K562 (cell line): Measurements from ENCODE around the gene PLXDC2.

Experiments
- EZH2 ChIP-seq: IDR thresholded peaks from 2 replicates; pipeline ENCODE4 v1.6.1; 2012; ENCODE audit warnings: low read depth, mild to moderate bottlenecking, inconsistent platforms, low read length, borderline replicate concordance
- GTF2E2 ChIP-seq: fragments of 200-800 bp; sonication (Bioruptor generic); IDR thresholded peaks from 2 replicates; pipeline ENCODE4 v1.6.1; 2016; ENCODE audit warnings: missing genetic modification characterization, missing compliant biosample characterization
- MCM5 ChIP-seq: fragments of 450-650 bp; IDR thresholded peaks from 2 replicates; pipeline ENCODE4 v1.6.1; 2016; ENCODE audit warnings: low read depth
- SP1 ChIP-seq: sonication (generic); formaldehyde crosslinking; IDR thresholded peaks from 2 replicates; pipeline ENCODE4 v1.8.1; 2022; ENCODE audit warnings: mild to moderate bottlenecking, missing genetic modification reagents
- TEAD1 ChIP-seq, 2 experiments: fragments of 450-650 bp in 1 of 2; sonication (generic) in 1 of 2; formaldehyde crosslinking; IDR thresholded peaks; 2 replicates each; pipeline versions ENCODE4 v1.4.0 to v1.8.0; 2020 to 2022; ENCODE audit warnings: mild to moderate bottlenecking in 2 of 2, missing genetic modification reagents in 1 of 2
- TF ChIP-seq, protein P1 (sequence below): fragments of 450-650 bp; IDR thresholded peaks from 2 replicates; pipeline ENCODE4 v1.6.1; 2018; ENCODE audit warnings: mild to moderate bottlenecking, low read depth; ENCODE audit not compliant: partially characterized antibody
- TF ChIP-seq, protein P2 (sequence below), 2 experiments: fragments of 450-650 bp in 1 of 2; sonication (generic) in 1 of 2; formaldehyde crosslinking in 1 of 2; IDR thresholded peaks; 2 replicates each; pipeline versions ENCODE4 v1.7.1 to v1.9.0; 2016 to 2022; ENCODE audit warnings: inconsistent platforms in 1 of 2, mild to moderate bottlenecking in 1 of 2, missing genetic modification reagents in 1 of 2
- TF ChIP-seq, protein P3 (sequence below): sonication (generic); formaldehyde crosslinking; IDR thresholded peaks from 2 replicates; pipeline ENCODE4 v1.8.0; 2022; ENCODE audit warnings: mild to moderate bottlenecking, low read depth, missing genetic modification reagents

- TF ChIP-seq, protein P1, sequence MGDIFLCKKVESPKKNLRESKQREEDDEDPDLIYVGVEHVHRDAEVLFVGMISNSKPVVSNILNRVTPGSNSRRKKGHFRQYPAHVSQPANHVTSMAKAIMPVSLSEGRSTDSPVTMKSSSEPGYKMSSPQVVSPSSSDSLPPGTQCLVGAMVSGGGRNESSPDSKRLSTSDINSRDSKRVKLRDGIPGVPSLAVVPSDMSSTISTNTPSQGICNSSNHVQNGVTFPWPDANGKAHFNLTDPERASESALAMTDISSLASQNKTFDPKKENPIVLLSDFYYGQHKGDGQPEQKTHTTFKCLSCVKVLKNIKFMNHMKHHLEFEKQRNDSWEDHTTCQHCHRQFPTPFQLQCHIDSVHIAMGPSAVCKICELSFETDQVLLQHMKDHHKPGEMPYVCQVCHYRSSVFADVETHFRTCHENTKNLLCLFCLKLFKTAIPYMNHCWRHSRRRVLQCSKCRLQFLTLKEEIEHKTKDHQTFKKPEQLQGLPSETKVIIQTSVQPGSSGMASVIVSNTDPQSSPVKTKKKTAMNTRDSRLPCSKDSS, result no peak
- TF ChIP-seq EZH2 (no peak), TEAD1 (CRISPR knock-in tag; IDR thresholded peaks at IDR 0.05) (no peak), MCM5 (no peak), SP1 (CRISPR knock-in tag) (no peak), GTF2E2 (tag) (no peak)
- TF ChIP-seq, protein P2, sequence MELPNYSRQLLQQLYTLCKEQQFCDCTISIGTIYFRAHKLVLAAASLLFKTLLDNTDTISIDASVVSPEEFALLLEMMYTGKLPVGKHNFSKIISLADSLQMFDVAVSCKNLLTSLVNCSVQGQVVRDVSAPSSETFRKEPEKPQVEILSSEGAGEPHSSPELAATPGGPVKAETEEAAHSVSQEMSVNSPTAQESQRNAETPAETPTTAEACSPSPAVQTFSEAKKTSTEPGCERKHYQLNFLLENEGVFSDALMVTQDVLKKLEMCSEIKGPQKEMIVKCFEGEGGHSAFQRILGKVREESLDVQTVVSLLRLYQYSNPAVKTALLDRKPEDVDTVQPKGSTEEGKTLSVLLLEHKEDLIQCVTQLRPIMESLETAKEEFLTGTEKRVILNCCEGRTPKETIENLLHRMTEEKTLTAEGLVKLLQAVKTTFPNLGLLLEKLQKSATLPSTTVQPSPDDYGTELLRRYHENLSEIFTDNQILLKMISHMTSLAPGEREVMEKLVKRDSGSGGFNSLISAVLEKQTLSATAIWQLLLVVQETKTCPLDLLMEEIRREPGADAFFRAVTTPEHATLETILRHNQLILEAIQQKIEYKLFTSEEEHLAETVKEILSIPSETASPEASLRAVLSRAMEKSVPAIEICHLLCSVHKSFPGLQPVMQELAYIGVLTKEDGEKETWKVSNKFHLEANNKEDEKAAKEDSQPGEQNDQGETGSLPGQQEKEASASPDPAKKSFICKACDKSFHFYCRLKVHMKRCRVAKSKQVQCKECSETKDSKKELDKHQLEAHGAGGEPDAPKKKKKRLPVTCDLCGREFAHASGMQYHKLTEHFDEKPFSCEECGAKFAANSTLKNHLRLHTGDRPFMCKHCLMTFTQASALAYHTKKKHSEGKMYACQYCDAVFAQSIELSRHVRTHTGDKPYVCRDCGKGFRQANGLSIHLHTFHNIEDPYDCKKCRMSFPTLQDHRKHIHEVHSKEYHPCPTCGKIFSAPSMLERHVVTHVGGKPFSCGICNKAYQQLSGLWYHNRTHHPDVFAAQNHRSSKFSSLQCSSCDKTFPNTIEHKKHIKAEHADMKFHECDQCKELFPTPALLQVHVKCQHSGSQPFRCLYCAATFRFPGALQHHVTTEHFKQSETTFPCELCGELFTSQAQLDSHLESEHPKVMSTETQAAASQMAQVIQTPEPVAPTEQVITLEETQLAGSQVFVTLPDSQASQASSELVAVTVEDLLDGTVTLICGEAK (IDR thresholded peaks at IDR 0.05), result no peak
- TF ChIP-seq, protein P2 (CRISPR knock-in tag; IDR thresholded peaks at IDR 0.05), result no peak
- TF ChIP-seq, protein P3, sequence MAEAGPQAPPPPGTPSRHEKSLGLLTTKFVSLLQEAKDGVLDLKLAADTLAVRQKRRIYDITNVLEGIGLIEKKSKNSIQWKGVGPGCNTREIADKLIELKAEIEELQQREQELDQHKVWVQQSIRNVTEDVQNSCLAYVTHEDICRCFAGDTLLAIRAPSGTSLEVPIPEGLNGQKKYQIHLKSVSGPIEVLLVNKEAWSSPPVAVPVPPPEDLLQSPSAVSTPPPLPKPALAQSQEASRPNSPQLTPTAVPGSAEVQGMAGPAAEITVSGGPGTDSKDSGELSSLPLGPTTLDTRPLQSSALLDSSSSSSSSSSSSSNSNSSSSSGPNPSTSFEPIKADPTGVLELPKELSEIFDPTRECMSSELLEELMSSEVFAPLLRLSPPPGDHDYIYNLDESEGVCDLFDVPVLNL (CRISPR knock-in tag), result no peak
Measured at GRCh38 chr10:20288060-20288459, 471.8 kb downstream of the PLXDC2 start.
